Endodermal cell (in vitro differentiated cells): ENCODE results near the gene CD300E. TPM values are rescaled to one million over a fixed set of nuclear protein-coding genes. Genes with fewer than 3 reads are reported as not detected.

Source experiments
- DNase-seq: peaks from one replicate; pipeline ENCODE4 v3.0.0-alpha.2; 2017
- H3K27ac ChIP-seq: 2 replicates; pipeline ENCODE4 v1.5.1; 2013; ENCODE audit warnings: mild to moderate bottlenecking, low read depth, low read length, moderate library complexity
- H3K27me3 ChIP-seq: 2 replicates; pipeline ENCODE4 v1.6.1; 2013; ENCODE audit warnings: mild to moderate bottlenecking, low read length, moderate library complexity; ENCODE audit not compliant: insufficient read depth, control insufficient read depth, poor library complexity, severe bottlenecking
- H3K36me3 ChIP-seq: 2 replicates; pipeline ENCODE4 v1.7.0; 2013; ENCODE audit warnings: mild to moderate bottlenecking, low read length, moderate library complexity; ENCODE audit not compliant: control insufficient read depth, insufficient read depth
- H3K4me1 ChIP-seq: one replicate; pipeline ENCODE4 v1.7.0; 2013; ENCODE audit warnings: low read length; ENCODE audit not compliant: control insufficient read depth, insufficient read depth
- H3K4me3 ChIP-seq: 2 replicates; pipeline ENCODE4 v1.5.1; 2013; ENCODE audit warnings: mild to moderate bottlenecking, low read length, moderate library complexity
- H3K9ac ChIP-seq: 2 replicates; pipeline ENCODE4 v1.6.1; 2013; ENCODE audit warnings: mild to moderate bottlenecking, low read length, moderate library complexity; ENCODE audit not compliant: poor library complexity, severe bottlenecking; ENCODE audit errors: extremely low read depth
- H3K9me3 ChIP-seq: 2 replicates; pipeline ENCODE4 v1.6.1; 2013; ENCODE audit warnings: mild to moderate bottlenecking, low read length, moderate library complexity; ENCODE audit not compliant: control insufficient read depth
- H3K27ac Mint-ChIP-seq: 2 replicates; pipeline ENCODE4 v1.8.0; 2020; ENCODE audit warnings: mixed read lengths
- H3K27me3 Mint-ChIP-seq: 2 replicates; pipeline ENCODE4 v1.8.0; 2021; ENCODE audit warnings: mild to moderate bottlenecking, mixed read lengths; ENCODE audit not compliant: insufficient read depth
- H3K36me3 Mint-ChIP-seq: 2 replicates; pipeline ENCODE4 v1.8.0; 2020; ENCODE audit warnings: low read depth, mixed read lengths
- H3K4me1 Mint-ChIP-seq: 2 replicates; pipeline ENCODE4 v1.8.0; 2020; ENCODE audit warnings: mixed read lengths
- H3K4me3 Mint-ChIP-seq: 2 replicates; pipeline ENCODE4 v1.8.0; 2020; ENCODE audit warnings: mild to moderate bottlenecking, moderate library complexity, mixed read lengths
- H3K9me3 Mint-ChIP-seq: 2 replicates; pipeline ENCODE4 v1.8.0; 2020; ENCODE audit warnings: mild to moderate bottlenecking, mixed read lengths
- WGBS, 2 experiments: methylation state at CpG; one replicate each; pipeline versions ENCODE4 v1.1.5 to v1.1.7; 2013; ENCODE audit warnings: missing lambda C conversion rate in 2 of 2, mixed read lengths in 1 of 2; ENCODE audit not compliant: insufficient coverage in 1 of 2, insufficient read length in 1 of 2; 5-methylcytosine and 5-hydroxymethylcytosine counted together
- total RNA-seq, 2 donors: library from RNA; stranded (reverse); fragmentation: NEBNext Ultra II Directional in 1 of 2; extraction: Animal tissue kit (Norgen Biotek cat#: 25700) in 1 of 2; gene quantifications; 2 replicates in 1 of 2; 3 replicates in 1 of 2; pipeline ENCODE4 v1.2.1, GENCODE V29; 2021
- TF ChIP-seq, protein P1 (sequence below): fragments of 200-600 bp; sonication (generic); conservative IDR thresholded peaks from 2 replicates; pipeline ENCODE4 v1.5.0; 2021; ENCODE audit warnings: antibody characterized with exemption, mild to moderate bottlenecking

CD300E gene
- total RNA-seq, 2 donors from 2014 or later, result 0.75 to 1.5 TPM

DNA sequence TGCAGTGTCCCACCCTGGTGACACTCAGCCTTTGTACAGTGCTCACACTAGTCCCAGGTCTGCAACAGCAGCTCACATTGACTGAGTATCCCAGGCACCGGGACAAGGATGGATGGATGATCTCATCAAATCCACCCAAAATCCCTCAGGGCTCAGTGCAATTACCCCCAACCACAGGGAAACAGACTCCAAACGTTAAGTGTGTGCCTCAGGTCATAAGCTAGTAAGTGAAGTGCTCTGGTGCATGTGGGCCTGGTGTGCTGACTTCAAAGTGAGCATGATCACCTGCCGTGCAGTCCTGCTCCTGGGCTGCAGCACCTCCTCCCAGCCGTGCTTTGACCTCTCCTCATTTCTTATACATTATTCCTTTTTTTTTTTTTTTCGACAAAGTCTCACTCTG, 31.2 kb upstream of the CD300E start:
- Histone ChIP-seq H3K9me3 (no peaks in the 10 kb centered on the region), H3K36me3 (no peaks in the 10 kb centered on the region), H3K27ac (no peak overlapping the region), H3K9ac (no peak overlapping the region), H3K27me3 (peaks cover 12% of the 10 kb centered on the region), H3K4me3 (no peak overlapping the region), H3K4me1 (peaks cover 8% of the 10 kb centered on the region)
- no peak overlapping the region for H3K27ac Mint-ChIP-seq
- H3K27me3 Mint-ChIP-seq, result peaks cover 24% of the 10 kb centered on the region
- H3K36me3 Mint-ChIP-seq, result no peaks in the 10 kb centered on the region
- no peak for DNase-seq
- no peaks in the 10 kb centered on the region for H3K9me3 Mint-ChIP-seq
- no peak overlapping the region for H3K4me3 Mint-ChIP-seq
- TF ChIP-seq, protein P1, sequence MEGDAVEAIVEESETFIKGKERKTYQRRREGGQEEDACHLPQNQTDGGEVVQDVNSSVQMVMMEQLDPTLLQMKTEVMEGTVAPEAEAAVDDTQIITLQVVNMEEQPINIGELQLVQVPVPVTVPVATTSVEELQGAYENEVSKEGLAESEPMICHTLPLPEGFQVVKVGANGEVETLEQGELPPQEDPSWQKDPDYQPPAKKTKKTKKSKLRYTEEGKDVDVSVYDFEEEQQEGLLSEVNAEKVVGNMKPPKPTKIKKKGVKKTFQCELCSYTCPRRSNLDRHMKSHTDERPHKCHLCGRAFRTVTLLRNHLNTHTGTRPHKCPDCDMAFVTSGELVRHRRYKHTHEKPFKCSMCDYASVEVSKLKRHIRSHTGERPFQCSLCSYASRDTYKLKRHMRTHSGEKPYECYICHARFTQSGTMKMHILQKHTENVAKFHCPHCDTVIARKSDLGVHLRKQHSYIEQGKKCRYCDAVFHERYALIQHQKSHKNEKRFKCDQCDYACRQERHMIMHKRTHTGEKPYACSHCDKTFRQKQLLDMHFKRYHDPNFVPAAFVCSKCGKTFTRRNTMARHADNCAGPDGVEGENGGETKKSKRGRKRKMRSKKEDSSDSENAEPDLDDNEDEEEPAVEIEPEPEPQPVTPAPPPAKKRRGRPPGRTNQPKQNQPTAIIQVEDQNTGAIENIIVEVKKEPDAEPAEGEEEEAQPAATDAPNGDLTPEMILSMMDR, result no peak
- H3K4me1 Mint-ChIP-seq, result peaks cover 6% of the 10 kb centered on the region
- WGBS, 2 experiments, result 38 to 75% methylated on average over 2 to 5 of the region's 5 CpGs

DNA sequence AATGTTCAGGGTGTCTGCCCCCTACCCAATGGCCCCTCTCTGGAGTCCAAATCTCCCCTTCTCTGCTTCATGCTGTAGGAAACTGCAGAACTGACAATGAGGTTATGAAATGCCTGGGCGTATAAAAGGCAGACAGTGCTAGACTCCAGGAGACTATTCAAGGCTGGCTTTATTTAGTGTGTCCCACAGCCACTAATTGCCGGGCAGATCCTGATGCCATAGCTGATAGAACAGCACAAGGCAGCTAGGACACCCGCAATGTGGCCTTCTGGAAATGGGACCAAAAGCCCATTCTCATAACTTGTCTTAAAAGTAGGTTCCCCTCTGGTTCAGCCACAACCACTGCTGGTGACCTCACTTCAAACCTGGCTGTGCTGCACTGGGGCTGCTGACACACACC, 28.5 kb upstream of the CD300E start:
- Mint-ChIP-seq H3K36me3 (no peaks in the 10 kb centered on the region), H3K4me3 (no peak overlapping the region), H3K4me1 (peaks cover 9% of the 10 kb centered on the region), H3K27me3 (peaks cover 21% of the 10 kb centered on the region), H3K27ac (no peak overlapping the region), H3K9me3 (no peaks in the 10 kb centered on the region)
- H3K27ac ChIP-seq, result no peak overlapping the region
- H3K27me3 ChIP-seq, result peaks cover 12% of the 10 kb centered on the region
- H3K9me3 ChIP-seq, result no peaks in the 10 kb centered on the region
- H3K9ac ChIP-seq, result no peak overlapping the region
- WGBS, 2 experiments, result 90 to 95% methylated on average over 3 of the region's 3 CpGs
- no peak for DNase-seq
- H3K4me3 ChIP-seq, result no peak overlapping the region
- TF ChIP-seq, protein P1, result no peak
- peaks cover 10% of the 10 kb centered on the region for H3K4me1 ChIP-seq
- H3K36me3 ChIP-seq, result no peaks in the 10 kb centered on the region

DNA sequence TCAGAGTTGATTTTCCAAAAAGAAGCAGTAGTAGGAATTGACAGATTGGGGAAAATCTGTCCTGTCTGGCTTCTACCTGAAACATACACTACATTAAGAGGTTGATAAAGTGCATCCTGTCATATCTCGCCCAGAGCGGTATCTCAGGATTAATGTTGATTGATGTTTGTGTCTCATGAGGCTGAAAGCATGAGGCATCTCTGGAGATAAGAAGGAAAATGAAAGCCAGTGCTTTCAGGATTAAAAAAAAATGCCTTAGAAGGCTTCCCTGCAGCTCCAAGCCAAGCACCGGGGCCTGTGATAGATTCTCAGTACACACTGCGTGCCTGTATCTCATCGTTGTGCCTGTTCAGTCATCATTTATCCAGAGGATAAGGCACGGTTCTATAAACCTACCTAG, 26.4 kb upstream of the CD300E start:
- Histone ChIP-seq H3K9me3 (peaks cover 5% of the 10 kb centered on the region), H3K27me3 (peaks cover 12% of the 10 kb centered on the region), H3K4me1 (peaks cover 10% of the 10 kb centered on the region), H3K36me3 (no peaks in the 10 kb centered on the region), H3K27ac (no peak overlapping the region), H3K4me3 (no peak overlapping the region), H3K9ac (no peak overlapping the region)
- no peak for DNase-seq
- Mint-ChIP-seq H3K9me3 (no peaks in the 10 kb centered on the region), H3K36me3 (no peaks in the 10 kb centered on the region), H3K4me3 (no peak overlapping the region), H3K27me3 (peaks cover 19% of the 10 kb centered on the region), H3K27ac (no peak overlapping the region), H3K4me1 (peaks cover 18% of the 10 kb centered on the region)
- 84 to 93% methylated on average over 3 to 6 of the region's 6 CpGs for WGBS, 2 experiments
- TF ChIP-seq, protein P1, result no peak
